Natural killer cell (primary cell): ENCODE results near the gene HDAC8. TPM values are rescaled to one million over a fixed set of nuclear protein-coding genes. Genes with fewer than 3 reads are reported as not detected.

Source experiments
- ATAC-seq, 3 donors: fragments of 150-1000 bp in 2 of 3; fragments of 200-7000 bp in 1 of 3; cut with Tn5 transposase; 1 replicate in 1 of 3; 2 replicates in 2 of 3; pipeline ENCODE4 v1.10.0; 2021; ENCODE audit warnings: mild to moderate bottlenecking in 2 of 3, moderate library complexity in 2 of 3
- DNase-seq, 2 donors: peaks; one replicate each; pipeline versions ENCODE4 v3.0.0 to v3.0.0-alpha.2; 2013 to 2021; ENCODE audit warnings: mixed read lengths in 1 of 2
- H3K27ac ChIP-seq: one replicate; pipeline ENCODE4 v1.5.1; 2013; ENCODE audit warnings: mild to moderate bottlenecking, low read length
- H3K27me3 ChIP-seq: one replicate; pipeline ENCODE4 v1.6.1; 2013; ENCODE audit warnings: low read length; ENCODE audit not compliant: control insufficient read depth, insufficient read depth
- H3K36me3 ChIP-seq: one replicate; pipeline ENCODE4 v1.6.1; 2013; ENCODE audit warnings: low read length; ENCODE audit not compliant: control insufficient read depth, insufficient read depth
- H3K4me1 ChIP-seq: one replicate; pipeline ENCODE4 v1.6.1; 2013; ENCODE audit warnings: low read length; ENCODE audit not compliant: control insufficient read depth, insufficient read depth
- H3K4me3 ChIP-seq: one replicate; pipeline ENCODE4 v1.5.1; 2013; ENCODE audit warnings: low read length
- H3K9me3 ChIP-seq: one replicate; pipeline ENCODE4 v1.6.1; 2013; ENCODE audit warnings: low read length; ENCODE audit not compliant: control insufficient read depth, insufficient read depth
- H3K27ac Mint-ChIP-seq, 2 donors: one replicate each; pipeline ENCODE4 v1.8.0; 2022; ENCODE audit warnings: mild to moderate bottlenecking in 2 of 2, mixed read lengths in 2 of 2, moderate library complexity in 1 of 2
- H3K27me3 Mint-ChIP-seq, 2 donors: one replicate each; pipeline ENCODE4 v1.8.0; 2022; ENCODE audit warnings: low read depth in 2 of 2, mixed read lengths in 2 of 2
- H3K36me3 Mint-ChIP-seq: one replicate; pipeline ENCODE4 v1.8.0; 2022; ENCODE audit warnings: mixed read lengths
- H3K4me1 Mint-ChIP-seq, 2 donors: one replicate each; pipeline ENCODE4 v1.8.0; 2022; ENCODE audit warnings: mixed read lengths in 2 of 2
- H3K4me3 Mint-ChIP-seq: one replicate; pipeline ENCODE4 v1.8.0; 2022; ENCODE audit warnings: mild to moderate bottlenecking, moderate library complexity, mixed read lengths
- H3K9me3 Mint-ChIP-seq, 2 donors: one replicate each; pipeline ENCODE4 v1.8.0; 2022; ENCODE audit warnings: mixed read lengths in 2 of 2
- CTCF ChIP-seq: fragments of 200-600 bp; IDR thresholded peaks from one replicate; pipeline ENCODE4 v1.8.0; 2022; ENCODE audit warnings: antibody characterized with exemption
- WGBS: methylation state at CpG from one replicate; pipeline ENCODE4 v1.1.7; 2013; ENCODE audit warnings: missing lambda C conversion rate; ENCODE audit not compliant: insufficient coverage; 5-methylcytosine and 5-hydroxymethylcytosine counted together
- intact Hi-C: fragments of 100-400 bp; cut with micrococcal nuclease; formaldehyde crosslinking; loops from one replicate; pipeline ENCODE4 v1.14.2; 2022
- total RNA-seq, 4 donors: library from RNA; stranded (reverse); fragments of 120-200 nt in 1 of 4; gene quantifications; one replicate each; pipeline versions ENCODE4 v1.2.3 to v1.2.4, GENCODE V29; 2013 to 2022

Gene HDAC8
- total RNA-seq, 3 donors from 2014 or later (not counting 1 experiment from before 2014, with no cell fraction given): 24.3 to 30.4 (median 26.6) TPM

DNA sequence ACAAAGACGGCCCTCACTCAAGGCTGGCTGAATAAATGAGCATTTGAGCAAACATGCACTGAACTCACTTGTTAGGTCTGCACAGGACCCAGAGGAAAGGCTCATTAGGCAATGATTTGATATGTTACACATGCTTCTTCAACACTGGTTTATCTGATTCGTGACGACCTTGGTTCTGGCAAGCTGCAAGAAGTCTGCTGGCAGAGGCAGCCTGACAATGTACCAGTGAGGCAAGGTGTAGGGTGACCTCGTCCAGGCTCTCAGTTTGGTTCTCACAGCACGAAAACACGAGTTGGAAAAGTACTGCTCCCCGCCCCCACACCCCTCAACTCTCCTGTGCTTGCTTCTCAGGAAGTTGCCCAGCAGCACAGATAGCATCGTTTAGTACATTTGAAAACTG, 203.8 kb downstream of the HDAC8 start:
- no peak for ATAC-seq
- no peak for DNase-seq
- intact Hi-C loops: no loop called here
- Histone ChIP-seq H3K4me3 (no peak overlapping the region), H3K9me3 (no peaks in the 10 kb centered on the region), H3K27me3 (no peaks in the 10 kb centered on the region), H3K27ac (no peak overlapping the region), H3K4me1 (no peaks in the 10 kb centered on the region), H3K36me3 (no peaks in the 10 kb centered on the region)
- no peaks in the 10 kb centered on the region for H3K4me1 Mint-ChIP-seq
- no peaks in the 10 kb centered on the region for H3K27me3 Mint-ChIP-seq
- no peak for TF ChIP-seq CTCF
- no peaks in the 10 kb centered on the region for H3K9me3 Mint-ChIP-seq
- WGBS: 85% methylated on average over 8 of the region's 8 CpGs
- H3K36me3 Mint-ChIP-seq: no peaks in the 10 kb centered on the region
- H3K4me3 Mint-ChIP-seq: no peak overlapping the region
- no peak overlapping the region for H3K27ac Mint-ChIP-seq

DNA sequence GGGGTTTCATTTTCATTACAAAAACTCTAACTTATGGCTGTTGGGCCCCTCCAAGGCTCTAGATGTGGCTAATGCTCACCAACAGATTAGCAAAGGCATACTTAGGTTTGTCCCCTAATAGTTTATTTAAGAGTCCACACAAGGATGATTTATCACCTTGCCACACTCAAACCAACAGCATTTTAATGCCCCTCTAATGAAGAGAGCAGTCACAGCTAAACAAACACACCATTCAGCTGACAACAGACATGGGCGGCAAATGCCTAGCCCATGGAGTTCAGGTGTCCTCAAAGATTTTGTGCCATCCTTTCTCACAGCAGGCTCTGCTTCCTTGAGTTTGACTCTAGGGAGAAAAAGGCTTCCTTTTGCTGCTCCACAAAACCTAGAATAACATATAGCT, 205.1 kb downstream of the HDAC8 start:
- Histone ChIP-seq H3K27ac (no peak overlapping the region), H3K36me3 (no peaks in the 10 kb centered on the region), H3K9me3 (no peaks in the 10 kb centered on the region), H3K4me1 (no peaks in the 10 kb centered on the region), H3K4me3 (no peak overlapping the region), H3K27me3 (no peaks in the 10 kb centered on the region)
- no peaks in the 10 kb centered on the region for H3K9me3 Mint-ChIP-seq
- H3K4me1 Mint-ChIP-seq: no peaks in the 10 kb centered on the region
- intact Hi-C loops: no loop called here
- no peaks in the 10 kb centered on the region for H3K36me3 Mint-ChIP-seq
- H3K27ac Mint-ChIP-seq: no peak overlapping the region
- H3K27me3 Mint-ChIP-seq: no peaks in the 10 kb centered on the region
- no peak overlapping the region for H3K4me3 Mint-ChIP-seq
- ATAC-seq (no peak), DNase-seq (no peak)
- no peak for TF ChIP-seq CTCF
- WGBS: 100% methylated on average over 1 of the region's 1 CpG

DNA sequence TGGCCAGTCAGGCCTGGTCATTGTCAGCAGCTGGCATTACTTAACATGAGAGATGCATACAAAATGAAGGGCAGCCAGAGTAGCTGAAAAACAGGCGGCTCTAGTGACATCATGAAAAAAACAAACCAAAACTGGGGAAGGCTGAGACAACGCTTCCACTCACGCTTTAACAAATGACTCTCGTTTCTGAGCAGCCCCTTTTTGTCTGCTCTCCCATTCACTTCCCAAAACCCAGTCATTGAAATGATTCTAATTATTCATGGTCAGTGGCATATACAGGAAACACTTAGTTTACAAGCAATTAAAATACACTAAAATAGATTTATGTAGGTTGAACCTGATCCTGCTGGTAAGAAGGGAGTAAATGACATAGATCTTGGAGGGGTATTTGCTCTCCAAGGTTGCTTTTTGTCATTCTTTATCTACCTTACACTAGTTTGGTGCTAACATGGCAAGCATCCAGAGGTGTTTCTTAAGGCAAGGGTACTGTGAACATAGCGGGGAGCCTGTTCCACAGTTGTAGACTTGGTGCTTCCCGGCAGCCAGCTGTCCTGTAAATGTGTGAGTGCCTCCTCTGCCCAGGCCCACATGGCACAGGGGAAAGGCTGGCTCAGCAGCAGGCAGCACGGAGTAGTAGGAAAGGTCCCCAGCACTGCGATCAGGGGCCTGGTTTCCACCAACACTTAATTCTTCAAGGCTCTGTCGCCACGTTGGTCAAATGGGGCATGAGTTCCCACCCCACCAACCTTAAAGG, 205.8 kb downstream of the HDAC8 start:
- Mint-ChIP-seq H3K4me3 (no peak overlapping the region), H3K27me3 (no peaks in the 10 kb centered on the region), H3K4me1 (no peaks in the 10 kb centered on the region)

More for the DNA sequence above, 205.8 kb downstream of the HDAC8 start:
- no peaks in the 10 kb centered on the region for H3K9me3 Mint-ChIP-seq
- no peaks in the 10 kb centered on the region for H3K36me3 Mint-ChIP-seq
- DNase-seq (no peak), ATAC-seq (no peak)
- no peak overlapping the region for H3K4me3 ChIP-seq
- intact Hi-C loops: no loop called here
- no peak overlapping the region for H3K27ac ChIP-seq
- TF ChIP-seq CTCF: no peak
- H3K9me3 ChIP-seq: no peaks in the 10 kb centered on the region
- WGBS: 97% methylated on average over 8 of the region's 10 CpGs
- H3K27me3 ChIP-seq: no peaks in the 10 kb centered on the region
- H3K36me3 ChIP-seq: no peaks in the 10 kb centered on the region
- H3K4me1 ChIP-seq: no peaks in the 10 kb centered on the region
- H3K27ac Mint-ChIP-seq: no peak overlapping the region
